ENCODE data around the gene PCK2. TPM values are rescaled to one million over a fixed set of nuclear protein-coding genes. Genes with fewer than 3 reads are reported as not detected.

The PCK2 gene
- total and polyA plus RNA-seq, 2 of the 13 experiments (the other 11 are each of a cell fraction or from before 2014, with no cell fraction given) = 129 to 272 TPM

GRCh38 chr14:24130717-24131548, 36.8 kb downstream of the PCK2 start (continued):
- TF ChIP-seq, protein P1, sequence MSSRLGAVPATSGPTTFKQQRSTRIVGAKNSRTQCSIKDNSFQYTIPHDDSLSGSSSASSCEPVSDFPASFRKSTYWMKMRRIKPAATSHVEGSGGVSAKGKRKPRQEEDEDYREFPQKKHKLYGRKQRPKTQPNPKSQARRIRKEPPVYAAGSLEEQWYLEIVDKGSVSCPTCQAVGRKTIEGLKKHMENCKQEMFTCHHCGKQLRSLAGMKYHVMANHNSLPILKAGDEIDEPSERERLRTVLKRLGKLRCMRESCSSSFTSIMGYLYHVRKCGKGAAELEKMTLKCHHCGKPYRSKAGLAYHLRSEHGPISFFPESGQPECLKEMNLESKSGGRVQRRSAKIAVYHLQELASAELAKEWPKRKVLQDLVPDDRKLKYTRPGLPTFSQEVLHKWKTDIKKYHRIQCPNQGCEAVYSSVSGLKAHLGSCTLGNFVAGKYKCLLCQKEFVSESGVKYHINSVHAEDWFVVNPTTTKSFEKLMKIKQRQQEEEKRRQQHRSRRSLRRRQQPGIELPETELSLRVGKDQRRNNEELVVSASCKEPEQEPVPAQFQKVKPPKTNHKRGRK (CRISPR knock-in tag; IDR thresholded peaks at IDR 0.05) = no peak; the same call in 1 of the 2 replicates
- TF ChIP-seq ZNF207 (IDR thresholded peaks at IDR 0.05; ENCODE audit: borderline replicate concordance) (no peak), ZNF749 (CRISPR knock-in tag; IDR thresholded peaks at IDR 0.05; ENCODE audit: borderline replicate concordance) (no peak), MXI1 (IDR thresholded peaks at IDR 0.05; ENCODE audit: borderline replicate concordance, low read depth, low read length) (peak; percentile 60; the same call in 1 of the 3 replicates), ZNF703 (CRISPR knock-in tag; IDR thresholded peaks at IDR 0.05; ENCODE audit: borderline replicate concordance) (no peak), ZNF30 (CRISPR knock-in tag; IDR thresholded peaks at IDR 0.05) (no peak), ERF (CRISPR knock-in tag; IDR thresholded peaks at IDR 0.05) (peak; percentile 50), ZNF724P (CRISPR knock-in tag; IDR thresholded peaks at IDR 0.05; ENCODE audit: borderline replicate concordance) (peak; percentile 87; the same call in 1 of the 2 replicates), EEA1 (CRISPR knock-in tag; IDR thresholded peaks at IDR 0.05; ENCODE audit: borderline replicate concordance) (peak; percentile 87; the same call in 1 of the 2 replicates), NR2F2 (IDR thresholded peaks at IDR 0.05; ENCODE audit: borderline replicate concordance, low read depth) (no peak), ZNF761 (CRISPR knock-in tag; conservative IDR thresholded peaks at IDR 0.05) (no peak), ZNF670 (CRISPR knock-in tag; IDR thresholded peaks at IDR 0.05; ENCODE audit: borderline replicate concordance) (no peak), RERE (CRISPR knock-in tag; IDR thresholded peaks at IDR 0.05; ENCODE audit: low read depth) (no peak), PHF21A (CRISPR knock-in tag; IDR thresholded peaks at IDR 0.05) (no peak; the same call in 1 of the 2 replicates), MAFF (IDR thresholded peaks at IDR 0.05; ENCODE audit: low read depth, low read length) (no peak), FOXJ3 (CRISPR knock-in tag; IDR thresholded peaks at IDR 0.05; ENCODE audit: borderline replicate concordance) (no peak), FOXM1 (CRISPR knock-in tag; IDR thresholded peaks at IDR 0.05) (no peak), ZNF382 (CRISPR knock-in tag; IDR thresholded peaks at IDR 0.05; ENCODE audit: borderline replicate concordance) (no peak), ZNF615 (CRISPR knock-in tag; IDR thresholded peaks at IDR 0.05; ENCODE audit: borderline replicate concordance) (no peak), ZMAT5 (CRISPR knock-in tag; IDR thresholded peaks at IDR 0.05; ENCODE audit: borderline replicate concordance, low read depth) (no peak), ZNF614 (CRISPR knock-in tag; IDR thresholded peaks at IDR 0.05; ENCODE audit: borderline replicate concordance) (peak; percentile 72; the same call in 1 of the 2 replicates)
- TF ChIP-seq, protein P2, sequence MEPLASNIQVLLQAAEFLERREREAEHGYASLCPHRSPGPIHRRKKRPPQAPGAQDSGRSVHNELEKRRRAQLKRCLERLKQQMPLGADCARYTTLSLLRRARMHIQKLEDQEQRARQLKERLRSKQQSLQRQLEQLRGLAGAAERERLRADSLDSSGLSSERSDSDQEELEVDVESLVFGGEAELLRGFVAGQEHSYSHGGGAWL (CRISPR knock-in tag; IDR thresholded peaks at IDR 0.05) = no peak; the same call in 1 of the 2 replicates
